Neural crest cell (in vitro differentiated cells): ENCODE results near the gene ITGA3. TPM values are rescaled to one million over a fixed set of nuclear protein-coding genes. Genes with fewer than 3 reads are reported as not detected.
"Not testable (repeated sequence)": the region's sequence is repeated elsewhere in the genome, so short reads cannot be mapped to it uniquely, and the experiment has no call there.

ENCODE experiments used
- DNase-seq: peaks from one replicate; pipeline ENCODE4 v3.0.0; 2021; ENCODE audit warnings: low read depth, mixed read lengths, low spot score
- H3K27ac Mint-ChIP-seq: one replicate; pipeline ENCODE4 v1.8.0; 2021; ENCODE audit warnings: mild to moderate bottlenecking, mixed read lengths; ENCODE audit not compliant: unreplicated experiment
- H3K27me3 Mint-ChIP-seq: 2 replicates; pipeline ENCODE4 v1.8.0; 2021; ENCODE audit warnings: low read depth, mild to moderate bottlenecking, mixed read lengths
- H3K36me3 Mint-ChIP-seq: 2 replicates; pipeline ENCODE4 v1.8.0; 2021; ENCODE audit warnings: low read depth, mild to moderate bottlenecking, mixed read lengths
- H3K4me1 Mint-ChIP-seq: 2 replicates; pipeline ENCODE4 v1.8.0; 2021; ENCODE audit warnings: mixed read lengths
- H3K4me3 Mint-ChIP-seq: one replicate; pipeline ENCODE4 v1.8.0; 2021; ENCODE audit warnings: mild to moderate bottlenecking, mixed read lengths
- H3K9me3 Mint-ChIP-seq: 2 replicates; pipeline ENCODE4 v1.8.0; 2021; ENCODE audit warnings: mixed read lengths
- total RNA-seq: library from RNA; stranded (reverse); gene quantifications from 2 replicates; pipeline ENCODE4 v1.2.1, GENCODE V29; 2021
- TF ChIP-seq, protein P1 (sequence below): fragments of 200-600 bp; sonication (generic); conservative IDR thresholded peaks from 2 replicates; pipeline ENCODE4 v1.5.0; 2021; ENCODE audit warnings: antibody characterized with exemption, mild to moderate bottlenecking

Gene ITGA3
- total RNA-seq, 1 donor from 2014 or later: 4.8 TPM

DNA sequence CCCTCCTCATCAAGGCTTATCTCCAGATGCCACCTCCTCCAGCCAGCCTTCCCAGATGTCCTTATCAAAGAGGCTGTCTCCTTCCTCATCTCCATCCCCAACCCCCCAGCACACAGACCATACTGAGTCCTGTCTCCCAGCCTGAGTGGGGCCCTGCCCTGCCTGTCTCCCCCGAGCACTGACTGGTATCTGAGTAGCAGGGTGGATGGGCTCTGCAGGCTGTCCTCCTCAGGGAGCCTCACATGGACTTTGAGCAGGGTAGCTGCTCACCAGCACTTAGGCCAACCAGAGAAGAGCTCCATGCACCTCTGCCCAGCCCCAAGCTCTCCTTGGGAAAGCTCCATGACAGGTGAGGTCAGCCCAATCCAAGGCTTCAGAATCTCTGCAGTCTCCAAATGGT is 20.0 kb upstream of the ITGA3 start:
- no peak for DNase-seq
- no peaks in the 10 kb centered on the region for H3K4me1 Mint-ChIP-seq
- H3K4me3 Mint-ChIP-seq: no peak overlapping the region
- H3K27me3 Mint-ChIP-seq: no peaks in the 10 kb centered on the region
- H3K9me3 Mint-ChIP-seq: no peaks in the 10 kb centered on the region
- H3K36me3 Mint-ChIP-seq: no peaks in the 10 kb centered on the region
- no peak overlapping the region for H3K27ac Mint-ChIP-seq
- TF ChIP-seq, protein P1, sequence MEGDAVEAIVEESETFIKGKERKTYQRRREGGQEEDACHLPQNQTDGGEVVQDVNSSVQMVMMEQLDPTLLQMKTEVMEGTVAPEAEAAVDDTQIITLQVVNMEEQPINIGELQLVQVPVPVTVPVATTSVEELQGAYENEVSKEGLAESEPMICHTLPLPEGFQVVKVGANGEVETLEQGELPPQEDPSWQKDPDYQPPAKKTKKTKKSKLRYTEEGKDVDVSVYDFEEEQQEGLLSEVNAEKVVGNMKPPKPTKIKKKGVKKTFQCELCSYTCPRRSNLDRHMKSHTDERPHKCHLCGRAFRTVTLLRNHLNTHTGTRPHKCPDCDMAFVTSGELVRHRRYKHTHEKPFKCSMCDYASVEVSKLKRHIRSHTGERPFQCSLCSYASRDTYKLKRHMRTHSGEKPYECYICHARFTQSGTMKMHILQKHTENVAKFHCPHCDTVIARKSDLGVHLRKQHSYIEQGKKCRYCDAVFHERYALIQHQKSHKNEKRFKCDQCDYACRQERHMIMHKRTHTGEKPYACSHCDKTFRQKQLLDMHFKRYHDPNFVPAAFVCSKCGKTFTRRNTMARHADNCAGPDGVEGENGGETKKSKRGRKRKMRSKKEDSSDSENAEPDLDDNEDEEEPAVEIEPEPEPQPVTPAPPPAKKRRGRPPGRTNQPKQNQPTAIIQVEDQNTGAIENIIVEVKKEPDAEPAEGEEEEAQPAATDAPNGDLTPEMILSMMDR: no peak

DNA sequence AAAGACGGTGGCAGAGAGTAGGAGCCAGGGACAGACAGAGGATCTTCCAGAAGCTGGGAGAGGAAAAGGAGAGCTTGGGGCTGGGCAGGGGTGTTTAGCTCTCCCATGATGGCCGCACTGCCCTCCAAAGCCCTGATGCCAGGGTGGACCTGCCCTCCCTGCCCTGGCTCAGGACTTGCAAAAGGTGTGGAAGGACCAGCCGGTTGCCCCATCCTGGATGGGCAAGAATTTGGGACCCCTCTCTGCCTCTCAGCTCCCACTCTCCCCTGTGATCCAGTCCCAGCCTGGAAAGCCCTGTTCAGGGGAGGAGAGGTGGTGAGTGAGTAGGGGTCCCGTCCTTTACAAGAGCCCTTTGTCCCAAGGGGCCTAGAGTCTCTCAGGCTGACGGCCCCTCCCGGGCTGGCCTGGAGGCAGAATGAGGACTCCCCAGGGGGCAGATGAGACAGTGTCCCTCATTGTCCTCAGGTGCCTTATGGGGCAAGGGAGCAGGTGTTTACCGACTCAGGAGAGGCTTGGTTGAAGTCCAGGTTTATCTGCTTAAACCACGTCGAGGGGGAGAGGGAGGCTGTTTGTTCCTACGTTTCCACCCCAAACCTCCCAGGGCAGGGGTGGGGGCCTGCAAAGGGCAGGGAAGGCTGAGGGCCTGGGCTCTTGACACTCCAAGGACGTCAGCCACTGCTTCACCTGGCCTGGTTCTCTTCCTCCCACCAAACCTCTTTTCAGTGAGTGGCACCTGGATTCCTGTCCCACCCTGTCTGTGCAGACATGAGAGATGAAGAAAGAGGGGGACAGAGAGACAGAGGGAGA is 19.3 kb upstream of the ITGA3 start:
- Mint-ChIP-seq H3K27ac (peak overlapping the region; percentile 27), H3K4me1 (no peaks in the 10 kb centered on the region), H3K9me3 (no peaks in the 10 kb centered on the region), H3K4me3 (no peak overlapping the region), H3K27me3 (no peaks in the 10 kb centered on the region), H3K36me3 (no peaks in the 10 kb centered on the region)
- TF ChIP-seq, protein P1: no peak
- DNase-seq: no peak

DNA sequence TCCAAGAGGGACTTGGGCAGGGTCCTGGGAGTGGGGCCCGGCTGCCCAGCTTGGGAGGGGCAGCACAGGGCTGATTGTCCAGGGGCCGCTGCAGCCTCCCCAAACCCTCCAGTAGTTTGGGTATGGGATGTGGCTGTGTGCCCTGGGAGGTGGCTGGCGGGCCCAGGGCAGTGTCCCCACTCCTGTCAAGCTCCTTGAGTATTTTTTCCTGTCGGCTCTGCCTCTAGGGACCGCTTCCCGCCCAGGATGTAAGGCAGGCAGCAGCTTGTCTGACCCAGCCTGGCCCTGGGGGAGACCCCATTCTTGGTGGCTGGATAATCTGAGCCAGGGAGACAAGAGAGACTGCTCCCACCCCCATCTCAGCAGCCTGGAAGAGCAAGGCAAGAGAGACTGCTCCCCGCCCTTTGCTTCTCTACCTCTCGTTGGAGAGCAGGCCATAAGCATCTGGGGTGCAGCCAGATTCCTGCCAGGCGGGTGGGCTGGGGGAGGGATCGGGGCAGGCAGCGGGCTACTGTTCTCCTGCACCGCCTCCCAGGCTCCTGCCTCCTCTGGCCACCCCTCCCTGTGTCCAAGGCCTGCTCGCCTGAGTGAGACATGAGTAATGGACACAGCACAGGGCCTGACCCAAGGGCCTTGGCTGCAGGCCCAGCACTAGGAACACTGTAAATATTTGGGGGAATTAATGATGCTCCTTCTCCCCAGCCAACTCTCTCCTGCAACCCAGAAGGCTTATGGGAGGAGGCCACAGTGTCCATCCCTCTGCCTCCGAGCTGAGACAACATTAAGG is 18.4 kb upstream of the ITGA3 start:
- Mint-ChIP-seq H3K36me3 (no peaks in the 10 kb centered on the region), H3K27ac (no peak overlapping the region), H3K9me3 (no peaks in the 10 kb centered on the region), H3K4me3 (no peak overlapping the region), H3K4me1 (no peaks in the 10 kb centered on the region), H3K27me3 (no peaks in the 10 kb centered on the region)
- DNase-seq: no peak
- TF ChIP-seq, protein P1: no peak

DNA sequence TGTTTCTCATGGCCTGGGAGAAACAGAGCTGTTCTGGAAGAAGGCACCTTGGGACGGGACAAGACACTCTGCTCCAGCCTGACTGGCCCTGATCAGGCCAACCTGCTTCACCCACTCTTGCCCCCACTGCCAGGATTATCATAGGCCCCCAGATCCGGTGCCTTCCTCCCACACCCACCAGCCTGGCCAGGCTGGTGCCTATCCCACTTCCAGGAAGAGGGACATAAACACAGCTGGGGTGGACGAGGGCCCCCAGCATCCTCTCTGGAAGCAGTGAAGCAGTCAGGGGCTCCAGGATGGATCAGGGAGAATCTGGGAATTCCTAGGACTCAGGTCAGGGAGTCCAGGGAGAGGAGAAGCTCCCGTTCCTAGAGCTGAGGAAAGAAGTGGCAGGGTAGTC is 16.9 kb upstream of the ITGA3 start:
- H3K36me3 Mint-ChIP-seq: no peaks in the 10 kb centered on the region
- no peaks in the 10 kb centered on the region for H3K27me3 Mint-ChIP-seq
- TF ChIP-seq, protein P1: no peak
- no peaks in the 10 kb centered on the region for H3K9me3 Mint-ChIP-seq
- H3K27ac Mint-ChIP-seq: no peak overlapping the region
- no peaks in the 10 kb centered on the region for H3K4me1 Mint-ChIP-seq
- no peak for DNase-seq
- H3K4me3 Mint-ChIP-seq: no peak overlapping the region

DNA sequence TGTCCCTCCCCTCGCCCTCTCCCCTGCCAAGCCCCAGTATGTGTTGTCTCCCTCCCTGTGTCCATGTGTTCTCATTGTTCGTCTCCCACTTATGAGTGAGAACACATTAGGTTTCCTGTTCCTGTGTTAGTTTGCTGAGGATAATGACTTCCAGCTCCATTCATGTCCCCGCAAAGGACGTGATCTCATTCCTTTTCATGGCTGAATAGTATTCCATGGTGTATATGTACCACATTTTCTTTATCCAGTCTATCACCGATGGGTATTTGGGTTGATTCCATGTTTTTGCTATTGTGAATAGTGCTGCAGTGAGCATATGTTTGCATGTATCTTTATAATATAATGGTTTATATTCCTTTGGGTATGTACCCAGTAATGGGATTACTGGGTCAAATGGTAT is 15.4 kb upstream of the ITGA3 start:
- H3K27me3 Mint-ChIP-seq, H3K27ac Mint-ChIP-seq, H3K4me1 Mint-ChIP-seq, H3K4me3 Mint-ChIP-seq, H3K36me3 Mint-ChIP-seq, DNase-seq, H3K9me3 Mint-ChIP-seq: not testable (repeated sequence)

DNA sequence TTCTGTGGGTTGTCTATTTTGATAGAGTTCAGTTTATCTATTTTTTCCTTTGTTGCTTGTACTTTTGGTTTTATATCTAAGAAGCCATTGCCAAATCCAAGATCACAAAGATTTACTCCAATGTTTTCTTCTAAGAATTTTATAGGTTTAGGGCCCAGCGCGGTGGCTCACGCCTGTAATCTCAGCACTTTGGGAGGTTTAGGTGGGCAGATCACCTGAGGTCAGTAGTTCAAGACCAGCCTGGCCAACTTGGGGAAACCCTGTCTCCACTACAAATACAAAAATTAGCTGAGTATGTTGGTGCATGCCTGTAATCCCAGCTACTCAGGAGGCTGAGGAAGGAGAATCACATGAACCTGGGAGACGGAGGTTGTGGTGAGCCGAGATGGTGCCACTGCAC is 13.7 kb upstream of the ITGA3 start:
- TF ChIP-seq, protein P1: no peak

More for the DNA sequence above, 13.7 kb upstream of the ITGA3 start:
- H3K4me3 Mint-ChIP-seq: no peak overlapping the region
- H3K27ac Mint-ChIP-seq: no peak overlapping the region
- H3K4me1 Mint-ChIP-seq: peaks cover 3% of the 10 kb centered on the region
- H3K36me3 Mint-ChIP-seq: no peaks in the 10 kb centered on the region
- H3K9me3 Mint-ChIP-seq: no peaks in the 10 kb centered on the region
- no peak for DNase-seq
- H3K27me3 Mint-ChIP-seq: no peaks in the 10 kb centered on the region
